ENCODE results near the gene CISD3.

Gene CISD3

DNA sequence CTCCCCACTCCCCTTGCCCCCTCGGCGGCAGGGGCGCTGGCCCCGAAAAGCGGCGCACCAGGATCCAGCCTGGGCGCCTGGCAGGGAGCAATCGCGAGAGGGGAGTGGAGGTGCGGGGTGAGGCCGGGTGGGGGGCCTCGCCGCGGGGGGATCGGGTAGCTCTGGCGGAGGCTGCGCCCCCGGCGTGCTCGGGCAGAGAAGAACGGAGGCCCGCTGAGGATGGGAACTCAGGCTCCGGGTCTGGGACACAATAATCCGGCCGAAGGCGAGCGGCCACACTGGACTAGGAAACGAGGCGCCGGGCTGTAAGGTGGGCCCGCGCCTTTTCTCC, 18.7 kb downstream of the CISD3 start:
- H3K4me1 ChIP-seq (ENCODE audit: control insufficient read depth in 1 of 2, insufficient read depth in 2 of 2, low read length in 2 of 2), result peaks cover 13 to 67% of the 10 kb centered on the region in 2 donors
- H3K27me3 ChIP-seq (ENCODE audit: low read depth, low read length), result peaks cover 10% of the 10 kb centered on the region

DNA sequence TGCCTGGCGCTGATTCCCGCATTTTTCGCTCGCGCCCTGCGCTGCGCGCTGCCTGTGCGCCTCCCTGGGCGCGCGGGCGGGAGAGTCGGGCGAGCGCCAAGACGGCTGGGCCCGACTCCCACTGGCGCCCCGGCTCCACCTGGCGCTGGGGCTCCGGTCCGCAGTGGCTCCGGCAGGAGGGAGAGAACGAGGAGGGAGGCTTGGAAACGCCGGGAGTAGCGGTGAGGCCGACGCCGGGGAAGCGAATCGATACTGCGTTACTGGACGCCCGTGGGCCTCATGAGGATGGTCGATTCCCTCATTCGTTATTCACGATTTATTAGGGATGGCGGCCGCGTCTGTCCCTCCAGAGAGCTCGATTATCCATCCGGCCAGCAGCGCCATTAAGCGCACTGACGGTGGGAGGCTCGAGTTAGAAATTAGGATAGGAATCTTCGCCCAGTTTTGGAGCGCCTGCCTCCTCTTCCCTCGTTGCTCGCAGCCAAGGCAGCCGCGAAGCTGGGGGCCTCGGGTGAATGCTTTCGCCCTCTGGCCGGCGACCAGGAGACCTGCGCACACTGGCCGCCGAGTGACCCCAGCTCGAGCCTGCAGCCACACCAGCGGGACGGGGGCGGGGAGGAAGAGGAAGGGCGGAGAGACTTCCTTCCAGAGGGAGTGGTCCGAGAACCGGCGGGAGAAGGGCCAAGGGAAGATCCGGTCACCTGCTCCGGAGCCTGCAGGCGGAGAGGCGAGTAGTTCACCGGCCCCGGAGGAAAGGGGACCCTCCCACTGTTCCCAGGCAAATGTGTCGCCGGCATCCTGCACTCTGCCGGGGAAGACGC, 19.3 kb downstream of the CISD3 start:
- Histone ChIP-seq H3K27ac (ENCODE audit: low read length) (peak overlapping the region; percentile 51), H3K27me3 (ENCODE audit: low read depth, low read length) (peaks cover 10% of the 10 kb centered on the region), H3K4me1 (ENCODE audit: control insufficient read depth in 1 of 2, insufficient read depth in 2 of 2, low read length in 2 of 2) (peaks cover 14 to 73% of the 10 kb centered on the region in 2 donors)

More for the DNA sequence above, 18.7 kb downstream of the CISD3 start:
- H3K4me3 ChIP-seq (ENCODE audit: low read depth in 1 of 2, low read length in 2 of 2), result peak overlapping the region; percentile 55 to 79
- no peaks in the 10 kb centered on the region for H3K36me3 ChIP-seq (ENCODE audit: control insufficient read depth in 1 of 2, insufficient read depth in 2 of 2, low read length in 2 of 2)
- no peaks in the 10 kb centered on the region for H3K9me3 ChIP-seq (ENCODE audit: control insufficient read depth in 1 of 2, low read length in 2 of 2)
- H3K27ac ChIP-seq (ENCODE audit: low read length), result no peak overlapping the region

DNA sequence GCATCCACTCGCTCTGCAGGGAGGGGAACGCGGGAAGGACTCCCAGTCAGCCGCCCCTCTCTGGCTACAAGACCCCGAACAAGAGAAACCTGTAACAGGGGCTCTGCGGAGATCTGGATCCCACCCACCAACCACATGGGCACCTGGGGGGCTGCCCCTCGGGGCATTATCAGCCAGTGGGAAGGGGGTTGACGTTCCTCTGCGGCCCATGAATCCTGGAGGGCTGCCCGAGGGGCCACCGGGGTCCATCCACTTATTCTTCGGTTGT, 19.8 kb downstream of the CISD3 start:
- peak overlapping the region; percentile 55 to 79 for H3K4me3 ChIP-seq (ENCODE audit: low read depth in 1 of 2, low read length in 2 of 2)
- peak overlapping the region; percentile 43 for H3K27ac ChIP-seq (ENCODE audit: low read length)
- peaks cover 10% of the 10 kb centered on the region for H3K27me3 ChIP-seq (ENCODE audit: low read depth, low read length)
- peaks cover 3 to 8% of the 10 kb centered on the region in 2 donors for H3K36me3 ChIP-seq (ENCODE audit: control insufficient read depth in 1 of 2, insufficient read depth in 2 of 2, low read length in 2 of 2)
- no peaks in the 10 kb centered on the region for H3K9me3 ChIP-seq (ENCODE audit: control insufficient read depth in 1 of 2, low read length in 2 of 2)
- peaks cover 14 to 76% of the 10 kb centered on the region in 2 donors for H3K4me1 ChIP-seq (ENCODE audit: control insufficient read depth in 1 of 2, insufficient read depth in 2 of 2, low read length in 2 of 2)

More for the DNA sequence above, 19.3 kb downstream of the CISD3 start:
- Histone ChIP-seq H3K36me3 (ENCODE audit: control insufficient read depth in 1 of 2, insufficient read depth in 2 of 2, low read length in 2 of 2) (peaks cover under 1 to 2% of the 10 kb centered on the region in 2 donors), H3K4me3 (ENCODE audit: low read depth in 1 of 2, low read length in 2 of 2) (peak overlapping the region; percentile 55 to 79), H3K9me3 (ENCODE audit: control insufficient read depth in 1 of 2, low read length in 2 of 2) (no peaks in the 10 kb centered on the region)

DNA sequence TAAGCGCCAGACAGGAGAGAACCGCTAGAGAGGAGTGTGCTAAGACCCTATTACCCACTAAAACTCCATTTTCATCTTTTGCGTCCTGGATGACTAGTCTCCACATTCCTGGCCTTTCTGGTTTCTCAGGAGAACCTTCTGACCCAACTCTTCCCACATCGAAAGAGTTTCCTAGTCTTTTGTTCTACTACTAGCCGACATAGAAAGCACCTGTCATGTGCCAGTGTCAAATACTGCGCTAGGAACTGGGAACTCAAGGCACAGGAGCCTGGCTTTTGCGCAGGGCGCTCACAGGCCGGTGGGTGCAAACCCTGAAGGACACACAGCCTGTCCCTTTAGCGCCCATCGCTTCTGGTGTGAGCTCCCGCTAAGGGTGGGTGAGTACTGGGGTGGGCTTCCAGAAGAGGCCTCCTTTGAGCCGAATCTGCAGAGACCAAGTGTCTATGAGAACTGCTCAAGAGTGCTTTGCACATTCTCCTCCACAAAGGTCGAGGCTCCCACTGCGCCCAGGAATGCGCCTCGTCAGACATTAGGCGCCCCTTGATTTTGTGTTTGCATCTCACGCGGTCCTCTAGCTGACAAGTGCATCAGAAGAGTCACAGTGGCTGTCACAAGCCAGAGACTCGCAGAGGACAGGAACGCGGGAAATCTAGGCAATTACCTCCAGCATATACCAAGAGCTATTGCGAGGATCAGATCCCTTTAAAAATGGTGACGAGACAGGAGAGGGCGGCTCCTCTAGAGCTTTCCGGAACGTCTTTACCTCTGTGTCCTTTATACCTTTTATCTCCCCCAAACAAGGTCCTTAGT, 20.4 kb downstream of the CISD3 start:
- Histone ChIP-seq H3K27ac (ENCODE audit: low read length) (peak overlapping the region; percentile 43), H3K4me1 (ENCODE audit: control insufficient read depth in 1 of 2, insufficient read depth in 2 of 2, low read length in 2 of 2) (peaks cover 14 to 74% of the 10 kb centered on the region in 2 donors), H3K4me3 (ENCODE audit: low read depth in 1 of 2, low read length in 2 of 2) (peak overlapping the region; percentile 95)

DNA sequence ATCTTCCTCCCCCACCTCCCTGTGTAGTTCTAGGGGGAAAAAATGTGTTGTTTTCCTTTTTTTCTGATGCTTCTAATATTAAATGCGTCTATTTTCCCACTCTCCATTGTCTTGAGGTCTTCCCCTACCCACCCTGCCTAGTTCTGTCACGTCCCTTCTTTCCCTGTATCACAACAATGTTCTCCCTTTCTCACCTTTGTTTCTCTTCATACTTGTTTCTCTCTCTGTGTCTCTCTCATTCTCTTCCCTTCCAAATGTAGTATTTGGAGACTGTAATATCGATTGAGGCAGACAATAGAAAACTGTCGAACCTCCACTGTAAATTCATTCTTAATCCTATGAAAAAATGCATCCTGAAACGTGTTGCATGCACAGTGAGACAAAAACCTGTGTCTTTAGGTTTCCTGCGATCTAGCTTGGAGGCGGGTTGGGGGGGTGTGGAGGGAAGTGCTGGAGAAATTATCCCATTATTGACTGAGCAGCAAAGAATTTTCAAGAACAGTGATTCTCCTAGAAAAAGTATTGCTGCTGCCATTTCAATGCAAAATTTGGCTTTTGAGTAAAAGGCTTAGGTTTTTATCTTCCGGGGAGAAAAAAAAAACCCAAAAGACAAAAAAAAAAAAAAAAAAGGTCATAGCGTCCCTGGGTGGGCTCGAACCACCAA, 21.1 kb downstream of the CISD3 start:
- Histone ChIP-seq H3K4me1 (ENCODE audit: control insufficient read depth in 1 of 2, insufficient read depth in 2 of 2, low read length in 2 of 2) (peaks cover 8 to 67% of the 10 kb centered on the region in 2 donors), H3K4me3 (ENCODE audit: low read depth in 1 of 2, low read length in 2 of 2) (peak overlapping the region; percentile 95), H3K27me3 (ENCODE audit: low read depth, low read length) (peaks cover 10% of the 10 kb centered on the region), H3K27ac (ENCODE audit: low read length) (peak overlapping the region; percentile 28), H3K36me3 (ENCODE audit: control insufficient read depth in 1 of 2, insufficient read depth in 2 of 2, low read length in 2 of 2) (peaks cover 9 to 15% of the 10 kb centered on the region in 2 donors), H3K9me3 (ENCODE audit: control insufficient read depth in 1 of 2, low read length in 2 of 2) (no peaks in the 10 kb centered on the region)

More for the DNA sequence above, 20.4 kb downstream of the CISD3 start:
- peaks cover 3 to 8% of the 10 kb centered on the region in 2 donors for H3K36me3 ChIP-seq (ENCODE audit: control insufficient read depth in 1 of 2, insufficient read depth in 2 of 2, low read length in 2 of 2)
- peaks cover 10% of the 10 kb centered on the region for H3K27me3 ChIP-seq (ENCODE audit: low read depth, low read length)
- no peaks in the 10 kb centered on the region for H3K9me3 ChIP-seq (ENCODE audit: control insufficient read depth in 1 of 2, low read length in 2 of 2)

DNA sequence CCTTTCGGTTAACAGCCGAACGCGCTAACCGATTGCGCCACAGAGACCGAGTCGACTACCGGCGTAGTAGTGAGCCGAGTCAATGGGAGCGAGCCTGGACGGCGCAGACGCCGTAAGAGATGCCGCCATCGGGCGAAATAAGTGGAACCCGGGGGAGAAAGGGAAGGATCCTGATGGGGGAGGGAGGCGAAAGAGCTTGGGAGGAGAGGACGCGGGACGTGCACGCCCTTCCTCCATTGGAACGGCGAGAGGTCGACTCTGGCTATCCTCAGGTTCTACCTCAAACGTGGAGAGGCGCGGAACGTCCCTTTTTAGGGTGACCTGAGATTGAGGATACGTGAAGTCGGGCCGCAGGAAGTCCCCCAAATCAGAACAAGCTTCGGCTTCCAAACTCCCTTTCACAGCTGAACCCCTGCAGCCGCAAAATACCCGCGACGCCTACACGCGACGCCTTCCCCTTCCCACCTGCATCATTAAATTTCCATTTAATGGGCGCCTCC, 21.7 kb downstream of the CISD3 start:
- peak overlapping the region; percentile 95 for H3K4me3 ChIP-seq (ENCODE audit: low read depth in 1 of 2, low read length in 2 of 2)
- peaks cover 10 to 17% of the 10 kb centered on the region in 2 donors for H3K36me3 ChIP-seq (ENCODE audit: control insufficient read depth in 1 of 2, insufficient read depth in 2 of 2, low read length in 2 of 2)
- H3K27me3 ChIP-seq (ENCODE audit: low read depth, low read length), result peaks cover 10% of the 10 kb centered on the region
- peaks cover 8 to 61% of the 10 kb centered on the region in 2 donors for H3K4me1 ChIP-seq (ENCODE audit: control insufficient read depth in 1 of 2, insufficient read depth in 2 of 2, low read length in 2 of 2)
- no peaks in the 10 kb centered on the region for H3K9me3 ChIP-seq (ENCODE audit: control insufficient read depth in 1 of 2, low read length in 2 of 2)
- H3K27ac ChIP-seq (ENCODE audit: low read length), result peak overlapping the region; percentile 98

DNA sequence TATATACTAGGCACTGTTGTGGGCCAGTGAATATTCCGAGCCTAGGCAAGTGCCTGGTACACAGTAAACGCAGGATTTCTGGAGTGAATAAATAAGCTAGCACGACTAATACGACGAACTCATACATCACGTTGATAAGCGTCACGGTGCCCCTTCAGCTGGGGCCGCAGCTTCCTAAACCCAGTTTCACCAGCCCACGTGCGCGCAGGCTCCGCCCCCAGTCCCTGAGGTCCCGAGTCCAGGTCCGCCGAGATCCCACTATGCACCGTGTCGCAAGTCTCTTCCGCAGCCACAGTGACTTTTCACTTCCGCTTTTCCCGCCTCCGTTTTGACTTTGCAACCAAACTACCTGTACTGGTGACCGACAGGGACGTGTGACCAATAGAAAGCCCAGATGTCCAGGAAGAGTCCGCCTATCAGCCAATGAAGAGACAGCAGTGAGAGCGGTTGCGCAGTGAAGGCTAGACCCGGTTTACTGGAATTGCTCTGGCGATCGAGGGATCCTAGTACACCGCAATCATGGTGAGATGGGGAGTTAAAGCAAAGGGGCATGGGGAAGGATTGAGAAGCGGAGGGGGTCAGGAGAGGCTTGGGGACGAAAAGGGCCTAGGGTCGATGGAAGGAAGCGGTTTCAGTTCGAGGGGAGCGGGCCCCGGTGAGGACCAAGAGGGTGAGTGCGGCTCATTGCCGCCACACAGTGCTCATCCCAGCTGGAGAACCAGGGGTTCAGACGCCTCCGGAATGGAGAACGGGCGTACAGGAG, 22.3 kb downstream of the CISD3 start, which contains the start of gene PSMB3:
Gene PSMB3 (plus strand): TSS at position 434 of the 763 bp plus-strand sequence. CDS start 86 bp downstream, at position 520.
- H3K36me3 ChIP-seq (ENCODE audit: control insufficient read depth in 1 of 2, insufficient read depth in 2 of 2, low read length in 2 of 2), result peaks cover 10 to 17% of the 10 kb centered on the region in 2 donors
- peaks cover 8 to 55% of the 10 kb centered on the region in 2 donors for H3K4me1 ChIP-seq (ENCODE audit: control insufficient read depth in 1 of 2, insufficient read depth in 2 of 2, low read length in 2 of 2)
- peak within 1 kb of the TSS; percentile 95 for H3K4me3 ChIP-seq (ENCODE audit: low read depth in 1 of 2, low read length in 2 of 2)
- H3K27me3 ChIP-seq (ENCODE audit: low read depth, low read length), result peaks cover 10% of the 10 kb centered on the region
- peak within 1 kb of the TSS; percentile 98 for H3K27ac ChIP-seq (ENCODE audit: low read length)
- H3K9me3 ChIP-seq (ENCODE audit: control insufficient read depth in 1 of 2, low read length in 2 of 2), result no peaks in the 10 kb centered on the region

DNA sequence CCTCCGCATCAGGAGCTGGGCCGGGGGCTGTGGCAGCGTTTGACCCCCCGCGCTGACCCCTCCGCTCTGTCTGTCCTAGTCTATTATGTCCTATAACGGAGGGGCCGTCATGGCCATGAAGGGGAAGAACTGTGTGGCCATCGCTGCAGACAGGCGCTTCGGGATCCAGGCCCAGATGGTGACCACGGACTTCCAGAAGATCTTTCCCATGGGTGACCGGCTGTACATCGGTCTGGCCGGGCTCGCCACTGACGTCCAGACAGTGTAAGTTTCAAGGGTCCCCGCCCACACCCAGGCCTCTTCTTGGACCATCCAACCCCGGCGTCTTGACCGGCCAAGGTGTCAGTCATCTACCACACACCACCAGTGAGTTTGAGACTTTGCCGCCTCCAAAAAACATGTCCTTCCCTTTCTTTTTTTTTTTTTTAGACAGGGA, 22.9 kb downstream of the CISD3 start:
- H3K4me1 ChIP-seq (ENCODE audit: control insufficient read depth in 1 of 2, insufficient read depth in 2 of 2, low read length in 2 of 2), result peaks cover 8 to 55% of the 10 kb centered on the region in 2 donors

DNA sequence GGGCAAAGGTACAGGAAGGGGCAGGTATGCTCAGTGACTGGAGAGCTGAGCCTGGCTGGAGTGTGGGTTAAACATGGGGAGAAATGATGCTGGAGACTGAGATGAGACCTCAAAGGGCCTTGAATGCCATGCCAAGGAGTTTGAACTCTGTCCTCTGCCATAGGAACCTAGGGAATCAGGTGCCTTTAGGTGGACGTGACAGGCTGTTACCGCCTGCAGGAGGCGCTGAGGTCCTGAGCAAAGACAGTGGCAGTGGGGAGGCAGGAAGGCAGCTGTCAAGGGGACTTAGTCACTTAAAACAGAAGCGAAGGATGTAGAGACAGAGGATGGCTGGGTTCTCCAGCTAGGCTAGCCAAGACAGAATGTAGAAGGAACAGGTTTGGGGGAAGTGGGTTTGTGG, 31.5 kb downstream of the CISD3 start:
- H3K36me3 ChIP-seq (ENCODE audit: control insufficient read depth in 1 of 2, insufficient read depth in 2 of 2, low read length in 2 of 2), result peaks cover 48 to 73% of the 10 kb centered on the region in 2 donors
- H3K27me3 ChIP-seq (ENCODE audit: low read depth, low read length), result no peaks in the 10 kb centered on the region
- no peaks in the 10 kb centered on the region for H3K9me3 ChIP-seq (ENCODE audit: control insufficient read depth in 1 of 2, low read length in 2 of 2)
- H3K4me3 ChIP-seq (ENCODE audit: low read depth in 1 of 2, low read length in 2 of 2), result no peak overlapping the region
- H3K27ac ChIP-seq (ENCODE audit: low read length), result no peak overlapping the region
- H3K4me1 ChIP-seq (ENCODE audit: control insufficient read depth in 1 of 2, insufficient read depth in 2 of 2, low read length in 2 of 2), result no peaks in the 10 kb centered on the region

More for the DNA sequence above, 22.9 kb downstream of the CISD3 start:
- Histone ChIP-seq H3K9me3 (ENCODE audit: control insufficient read depth in 1 of 2, low read length in 2 of 2) (no peaks in the 10 kb centered on the region), H3K27ac (ENCODE audit: low read length) (peak overlapping the region; percentile 98), H3K27me3 (ENCODE audit: low read depth, low read length) (peaks cover 10% of the 10 kb centered on the region), H3K4me3 (ENCODE audit: low read depth in 1 of 2, low read length in 2 of 2) (peak overlapping the region; percentile 95), H3K36me3 (ENCODE audit: control insufficient read depth in 1 of 2, insufficient read depth in 2 of 2, low read length in 2 of 2) (peaks cover 10 to 17% of the 10 kb centered on the region in 2 donors)

DNA sequence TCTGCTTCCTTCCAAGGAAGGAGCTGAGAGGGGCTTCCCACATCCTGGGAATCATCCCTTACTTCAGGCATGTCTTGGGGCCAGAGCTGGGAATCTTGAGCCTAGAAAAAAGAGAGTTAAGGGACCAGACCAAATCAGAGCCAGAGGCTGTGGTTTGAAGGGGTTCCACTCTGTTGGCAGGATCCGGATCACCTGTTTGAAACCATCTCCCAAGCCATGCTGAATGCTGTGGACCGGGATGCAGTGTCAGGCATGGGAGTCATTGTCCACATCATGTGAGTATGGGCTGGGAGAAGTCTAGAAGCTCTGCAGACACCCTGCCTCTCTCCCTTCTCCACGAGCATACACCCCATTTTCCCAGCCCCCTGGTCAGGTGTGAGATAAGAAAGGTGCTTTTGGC, 32.1 kb downstream of the CISD3 start:
- Histone ChIP-seq H3K4me1 (ENCODE audit: control insufficient read depth in 1 of 2, insufficient read depth in 2 of 2, low read length in 2 of 2) (no peaks in the 10 kb centered on the region), H3K36me3 (ENCODE audit: control insufficient read depth in 1 of 2, insufficient read depth in 2 of 2, low read length in 2 of 2) (peaks cover 53 to 79% of the 10 kb centered on the region in 2 donors)

More for the DNA sequence above, 32.1 kb downstream of the CISD3 start:
- Histone ChIP-seq H3K4me3 (ENCODE audit: low read depth in 1 of 2, low read length in 2 of 2) (no peak overlapping the region), H3K27me3 (ENCODE audit: low read depth, low read length) (no peaks in the 10 kb centered on the region), H3K27ac (ENCODE audit: low read length) (no peak overlapping the region), H3K9me3 (ENCODE audit: control insufficient read depth in 1 of 2, low read length in 2 of 2) (no peaks in the 10 kb centered on the region)
